Trophoblast cell (in vitro differentiated cells and primary cell): ENCODE results near the gene CNTN2.

Experiments
- DNase-seq, 2 donors: peaks; one replicate each; pipeline ENCODE4 v3.0.0-alpha.2; 2016
- H2AFZ ChIP-seq: 2 replicates; pipeline ENCODE4 v1.6.1; 2013; ENCODE audit warnings: low read length, moderate library complexity, mild to moderate bottlenecking; ENCODE audit not compliant: insufficient read depth, poor library complexity
- H2AK5ac ChIP-seq: 2 replicates; pipeline ENCODE4 v1.6.1; 2013; ENCODE audit warnings: mild to moderate bottlenecking, low read length
- H2BK120ac ChIP-seq: 2 replicates; pipeline ENCODE4 v1.6.1; 2013; ENCODE audit warnings: low read length, mild to moderate bottlenecking, moderate library complexity; ENCODE audit not compliant: insufficient read depth, poor library complexity
- H2BK12ac ChIP-seq: 2 replicates; pipeline ENCODE4 v1.6.1; 2013; ENCODE audit warnings: mild to moderate bottlenecking, low read length, moderate library complexity
- H2BK5ac ChIP-seq: 2 replicates; pipeline ENCODE4 v1.6.1; 2013; ENCODE audit warnings: low read length, low read depth, moderate library complexity, mild to moderate bottlenecking; ENCODE audit not compliant: poor library complexity
- H3K14ac ChIP-seq: 2 replicates; pipeline ENCODE4 v1.6.1; 2013; ENCODE audit warnings: mild to moderate bottlenecking, low read length
- H3K18ac ChIP-seq: 2 replicates; pipeline ENCODE4 v1.6.1; 2013; ENCODE audit warnings: mild to moderate bottlenecking, low read length
- H3K23ac ChIP-seq: 2 replicates; pipeline ENCODE4 v1.6.1; 2013; ENCODE audit warnings: low read length
- H3K27ac ChIP-seq: 2 replicates; pipeline ENCODE4 v1.5.1; 2013; ENCODE audit warnings: low read depth, mild to moderate bottlenecking, inconsistent platforms, low read length, moderate library complexity
- H3K27me3 ChIP-seq: 2 replicates; pipeline ENCODE4 v1.6.1; 2013; ENCODE audit warnings: inconsistent platforms, mild to moderate bottlenecking, low read length, moderate library complexity; ENCODE audit not compliant: insufficient read depth
- H3K36me3 ChIP-seq, 2 experiments: 1 replicate in 1 of 2; 2 replicates in 1 of 2; pipeline ENCODE4 v1.6.1; 2013; ENCODE audit warnings: low read length in 2 of 2, mild to moderate bottlenecking in 2 of 2, moderate library complexity in 1 of 2; ENCODE audit not compliant: insufficient read depth in 2 of 2, control insufficient read depth in 1 of 2
- H3K4ac ChIP-seq: 2 replicates; pipeline ENCODE4 v1.6.1; 2013; ENCODE audit warnings: low read depth, mild to moderate bottlenecking, low read length, moderate library complexity
- H3K4me1 ChIP-seq, 2 experiments: 1 replicate in 1 of 2; 2 replicates in 1 of 2; pipeline ENCODE4 v1.6.1; 2013; ENCODE audit warnings: low read length in 2 of 2, mild to moderate bottlenecking in 2 of 2, moderate library complexity in 1 of 2; ENCODE audit not compliant: insufficient read depth in 2 of 2, control insufficient read depth in 1 of 2
- H3K4me2 ChIP-seq: 2 replicates; pipeline ENCODE4 v1.6.1; 2013; ENCODE audit warnings: inconsistent platforms, mild to moderate bottlenecking, low read length, moderate library complexity
- H3K4me3 ChIP-seq: 2 replicates; pipeline ENCODE4 v1.5.1; 2013; ENCODE audit warnings: mild to moderate bottlenecking, low read depth, low read length, inconsistent platforms
- H3K79me1 ChIP-seq: one replicate; pipeline ENCODE4 v1.6.1; 2013; ENCODE audit warnings: low read length
- H3K79me2 ChIP-seq: 2 replicates; pipeline ENCODE4 v1.6.1; 2013; ENCODE audit warnings: low read length, mild to moderate bottlenecking; ENCODE audit not compliant: control insufficient read depth, insufficient read depth, poor library complexity
- H3K9ac ChIP-seq: 2 replicates; pipeline ENCODE4 v1.6.1; 2013; ENCODE audit warnings: mild to moderate bottlenecking, low read length
- H3K9me3 ChIP-seq: 2 replicates; pipeline ENCODE4 v1.6.1; 2013; ENCODE audit warnings: low read depth, mild to moderate bottlenecking, control low read depth, inconsistent platforms, low read length; ENCODE audit not compliant: insufficient read depth
- H4K12ac ChIP-seq: 2 replicates; pipeline ENCODE4 v1.6.1; 2013; ENCODE audit warnings: low read depth, mild to moderate bottlenecking, low read length, moderate library complexity
- H4K8ac ChIP-seq: 2 replicates; pipeline ENCODE4 v1.6.1; 2013; ENCODE audit warnings: low read depth, mild to moderate bottlenecking, low read length, moderate library complexity
- H4K91ac ChIP-seq: one replicate; pipeline ENCODE4 v1.6.1; 2013; ENCODE audit warnings: low read depth, mild to moderate bottlenecking, low read length, moderate library complexity
- WGBS: extraction: QIAGEN DNeasy Blood & Tissue Kit; methylation state at CpG from one replicate; pipeline ENCODE4 v1.1.7; 2013; ENCODE audit warnings: missing lambda C conversion rate; ENCODE audit not compliant: insufficient read length, insufficient coverage; ENCODE audit errors: extremely low coverage; 5-methylcytosine and 5-hydroxymethylcytosine counted together

CNTN2 gene

DNA sequence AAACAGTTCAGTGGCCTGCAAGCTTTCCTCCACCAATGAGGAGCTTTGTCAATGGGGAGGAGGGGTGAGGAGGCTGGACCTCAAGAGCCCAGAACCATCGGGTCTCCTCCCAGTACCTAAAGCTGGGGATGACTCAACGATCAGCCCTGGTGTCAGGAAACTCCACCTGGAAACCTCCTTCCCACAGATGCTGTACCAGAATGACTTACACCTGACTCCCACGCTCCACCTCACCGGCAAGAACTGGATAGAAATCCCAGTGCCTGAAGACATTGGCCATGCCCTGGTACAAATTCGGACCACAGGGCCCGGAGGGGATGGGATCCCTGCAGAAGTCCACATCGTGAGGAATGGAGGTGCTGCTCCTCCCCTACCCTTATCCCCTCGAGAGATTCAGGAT, 29.9 kb downstream of the CNTN2 start:
- no peak overlapping the region for H2AFZ ChIP-seq
- H4K8ac ChIP-seq, result no peak overlapping the region
- H2BK12ac ChIP-seq, result no peak overlapping the region
- no peak overlapping the region for H3K18ac ChIP-seq
- H3K4me1 ChIP-seq, result peaks cover 2 to 5% of the 10 kb centered on the region in 2 experiments
- H2AK5ac ChIP-seq, result no peak overlapping the region
- no CpG with 5 or more reads among the region's 8 CpGs for WGBS
- no peaks in the 10 kb centered on the region for H3K79me1 ChIP-seq
- H3K14ac ChIP-seq, result no peak overlapping the region
- no peak overlapping the region for H2BK5ac ChIP-seq
- peak overlapping the region; percentile 9 for H3K4me3 ChIP-seq
- no peak overlapping the region for H3K27ac ChIP-seq
- no peaks in the 10 kb centered on the region for H3K79me2 ChIP-seq
- no peak overlapping the region for H3K23ac ChIP-seq
- no peaks in the 10 kb centered on the region for H3K27me3 ChIP-seq
- H3K9ac ChIP-seq, result no peak overlapping the region
- no peak overlapping the region for H2BK120ac ChIP-seq
- no peak for DNase-seq
- H3K9me3 ChIP-seq, result peaks cover 3% of the 10 kb centered on the region
- H3K4me2 ChIP-seq, result no peak overlapping the region
- no peak overlapping the region for H4K12ac ChIP-seq
- no peak overlapping the region for H3K4ac ChIP-seq
- no peak overlapping the region for H4K91ac ChIP-seq
- no peaks in the 10 kb centered on the region for H3K36me3 ChIP-seq

GRCh38 chr1:205073511-205073910, 30.5 kb downstream of the CNTN2 start:
- WGBS, result no CpG with 5 or more reads among the region's 12 CpGs
- no peak overlapping the region for H2BK5ac ChIP-seq
- no peak overlapping the region for H3K9ac ChIP-seq
- no peak overlapping the region for H4K91ac ChIP-seq
- H2AFZ ChIP-seq, result no peak overlapping the region
- no peak overlapping the region for H2AK5ac ChIP-seq
- H4K12ac ChIP-seq, result no peak overlapping the region
- no peak overlapping the region for H2BK120ac ChIP-seq
- H3K18ac ChIP-seq, result no peak overlapping the region
- no peak overlapping the region for H2BK12ac ChIP-seq
- no peak overlapping the region for H3K4me2 ChIP-seq
- no peak overlapping the region for H3K4me3 ChIP-seq
- DNase-seq, result no peak
- H3K79me1 ChIP-seq, result no peaks in the 10 kb centered on the region
- H3K9me3 ChIP-seq, result peaks cover 3% of the 10 kb centered on the region
- H3K23ac ChIP-seq, result no peak overlapping the region
- H3K36me3 ChIP-seq, result no peaks in the 10 kb centered on the region
- H3K4ac ChIP-seq, result no peak overlapping the region
- H3K27me3 ChIP-seq, result no peaks in the 10 kb centered on the region
- no peak overlapping the region for H3K14ac ChIP-seq
- H3K27ac ChIP-seq, result no peak overlapping the region
- no peak overlapping the region for H4K8ac ChIP-seq
- peaks cover 2 to 5% of the 10 kb centered on the region in 2 experiments for H3K4me1 ChIP-seq
- H3K79me2 ChIP-seq, result no peaks in the 10 kb centered on the region

GRCh38 chr1:205074084-205074483, 31.1 kb downstream of the CNTN2 start:
- Histone ChIP-seq H3K27me3 (no peaks in the 10 kb centered on the region), H3K4me3 (no peak overlapping the region), H4K91ac (no peak overlapping the region), H3K4ac (no peak overlapping the region), H2AFZ (no peak overlapping the region), H3K14ac (no peak overlapping the region), H2BK120ac (no peak overlapping the region), H2BK12ac (no peak overlapping the region), H2AK5ac (no peak overlapping the region), H3K9ac (no peak overlapping the region), H3K4me2 (no peak overlapping the region), H3K18ac (no peak overlapping the region), H3K79me1 (no peaks in the 10 kb centered on the region), H3K23ac (no peak overlapping the region), H3K27ac (no peak overlapping the region), H4K12ac (no peak overlapping the region), H2BK5ac (no peak overlapping the region), H3K36me3 (peaks cover 0 to 2% of the 10 kb centered on the region in 2 experiments), H3K79me2 (no peaks in the 10 kb centered on the region), H3K4me1 (peaks cover 2 to 5% of the 10 kb centered on the region in 2 experiments), H4K8ac (no peak overlapping the region), H3K9me3 (peaks cover 3% of the 10 kb centered on the region)
- no peak for DNase-seq
- WGBS, result no CpG with 5 or more reads among the region's 11 CpGs

DNA sequence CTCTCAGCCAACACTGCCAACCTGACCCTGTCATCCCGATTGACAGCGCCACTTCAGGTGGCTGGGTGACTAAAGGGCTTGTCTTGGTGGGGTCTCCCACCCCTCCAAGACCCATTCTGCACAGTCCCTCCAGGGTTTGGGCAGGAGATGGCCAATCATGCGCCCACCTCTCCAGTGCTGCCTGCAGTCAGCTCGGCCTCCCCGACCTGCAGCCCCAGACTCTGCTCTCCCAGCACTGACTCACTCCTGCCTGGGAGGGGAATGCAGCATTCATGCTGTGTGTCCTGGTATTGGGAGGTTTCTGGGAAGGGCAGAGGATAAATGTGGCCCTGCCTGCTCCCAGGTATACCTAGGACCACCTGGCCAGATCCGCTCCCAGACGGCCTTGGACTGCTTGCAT, 31.5 kb downstream of the CNTN2 start:
- Histone ChIP-seq H3K27me3 (no peaks in the 10 kb centered on the region), H3K27ac (no peak overlapping the region), H3K4ac (no peak overlapping the region), H2BK5ac (no peak overlapping the region), H2AK5ac (no peak overlapping the region), H3K4me1 (peaks cover 2 to 5% of the 10 kb centered on the region in 2 experiments), H3K79me2 (no peaks in the 10 kb centered on the region), H3K4me2 (no peak overlapping the region), H3K23ac (no peak overlapping the region), H3K9ac (no peak overlapping the region), H3K14ac (no peak overlapping the region), H3K36me3 (peaks cover 0 to 2% of the 10 kb centered on the region in 2 experiments), H4K91ac (no peak overlapping the region), H4K12ac (no peak overlapping the region), H2BK12ac (no peak overlapping the region), H4K8ac (no peak overlapping the region), H2AFZ (no peak overlapping the region), H3K18ac (no peak overlapping the region), H3K9me3 (peaks cover 3% of the 10 kb centered on the region), H3K4me3 (no peak overlapping the region), H2BK120ac (no peak overlapping the region), H3K79me1 (no peaks in the 10 kb centered on the region)
- no peak for DNase-seq
- WGBS, result no CpG with 5 or more reads among the region's 7 CpGs
